A673 (cell line): Measurements from ENCODE around the gene MS4A18.

Experiments used
- EZH2 ChIP-seq: fragments of 200-600 bp; sonication (generic); IDR thresholded peaks from 2 replicates; pipeline ENCODE4 v1.6.1; 2017; ENCODE audit warnings: borderline replicate concordance, low read depth, mild to moderate bottlenecking, mixed read lengths, antibody characterized with exemption, low read length; ENCODE audit not compliant: poor library complexity, severe bottlenecking
- TF ChIP-seq, protein P1 (sequence below): fragments of 300-800, 200-600 bp; sonication (generic); conservative IDR thresholded peaks from 2 replicates; pipeline ENCODE4 v1.5.1; 2017; ENCODE audit warnings: low read depth, mild to moderate bottlenecking, antibody characterized with exemption, low read length, moderate library complexity, mixed read lengths

DNA sequence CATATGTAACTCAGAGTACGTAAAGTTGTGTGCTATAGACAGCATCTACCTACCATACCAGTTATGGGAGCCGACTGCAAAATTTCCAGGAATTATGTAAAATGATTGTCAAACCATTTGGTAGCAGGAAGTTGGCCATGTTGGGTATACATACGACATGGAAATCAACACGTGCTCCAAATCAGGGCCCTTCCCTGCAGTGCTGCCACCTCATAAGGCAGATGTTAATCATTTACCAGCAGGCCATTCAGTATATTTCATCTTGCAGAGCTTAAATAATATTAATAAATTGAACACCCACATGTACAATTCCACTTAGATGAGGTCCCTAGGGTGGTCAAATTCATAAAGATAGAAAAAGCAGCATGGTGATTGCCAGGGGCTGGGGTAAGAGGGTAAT is 9.8 kb downstream of the MS4A18 start:
- TF ChIP-seq, protein P1, sequence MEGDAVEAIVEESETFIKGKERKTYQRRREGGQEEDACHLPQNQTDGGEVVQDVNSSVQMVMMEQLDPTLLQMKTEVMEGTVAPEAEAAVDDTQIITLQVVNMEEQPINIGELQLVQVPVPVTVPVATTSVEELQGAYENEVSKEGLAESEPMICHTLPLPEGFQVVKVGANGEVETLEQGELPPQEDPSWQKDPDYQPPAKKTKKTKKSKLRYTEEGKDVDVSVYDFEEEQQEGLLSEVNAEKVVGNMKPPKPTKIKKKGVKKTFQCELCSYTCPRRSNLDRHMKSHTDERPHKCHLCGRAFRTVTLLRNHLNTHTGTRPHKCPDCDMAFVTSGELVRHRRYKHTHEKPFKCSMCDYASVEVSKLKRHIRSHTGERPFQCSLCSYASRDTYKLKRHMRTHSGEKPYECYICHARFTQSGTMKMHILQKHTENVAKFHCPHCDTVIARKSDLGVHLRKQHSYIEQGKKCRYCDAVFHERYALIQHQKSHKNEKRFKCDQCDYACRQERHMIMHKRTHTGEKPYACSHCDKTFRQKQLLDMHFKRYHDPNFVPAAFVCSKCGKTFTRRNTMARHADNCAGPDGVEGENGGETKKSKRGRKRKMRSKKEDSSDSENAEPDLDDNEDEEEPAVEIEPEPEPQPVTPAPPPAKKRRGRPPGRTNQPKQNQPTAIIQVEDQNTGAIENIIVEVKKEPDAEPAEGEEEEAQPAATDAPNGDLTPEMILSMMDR: no peak
- no peak for TF ChIP-seq EZH2
